Progenitor cell of endocrine pancreas (in vitro differentiated cells): ENCODE results near the gene TACR1. TPM values are rescaled to one million over a fixed set of nuclear protein-coding genes. Genes with fewer than 3 reads are reported as not detected.

Experiments used
- DNase-seq: peaks from one replicate; pipeline ENCODE4 v3.0.0; 2021; ENCODE audit warnings: low spot score; ENCODE audit not compliant: unreplicated experiment
- H3K27ac Mint-ChIP-seq: 2 replicates; pipeline ENCODE4 v1.8.0; 2021; ENCODE audit warnings: mild to moderate bottlenecking, moderate library complexity, mixed read lengths
- H3K27me3 Mint-ChIP-seq: 2 replicates; pipeline ENCODE4 v1.8.0; 2021; ENCODE audit warnings: mixed read lengths
- H3K36me3 Mint-ChIP-seq: 2 replicates; pipeline ENCODE4 v1.8.0; 2022; ENCODE audit warnings: mixed read lengths; ENCODE audit not compliant: insufficient read depth
- H3K4me1 Mint-ChIP-seq: 2 replicates; pipeline ENCODE4 v1.8.0; 2021; ENCODE audit warnings: low read depth, mixed read lengths
- H3K4me3 Mint-ChIP-seq: 2 replicates; pipeline ENCODE4 v1.8.0; 2021; ENCODE audit warnings: low read depth, mild to moderate bottlenecking, moderate library complexity, mixed read lengths
- H3K9me3 Mint-ChIP-seq: 2 replicates; pipeline ENCODE4 v1.8.0; 2021; ENCODE audit warnings: low read depth, mixed read lengths
- total RNA-seq: library from RNA; stranded (reverse); gene quantifications from 2 replicates; pipeline ENCODE4 v1.2.1, GENCODE V29; 2021
- TF ChIP-seq, protein P1 (sequence below): fragments of 200-600 bp; sonication (generic); IDR thresholded peaks from one replicate; pipeline ENCODE4 v1.5.0; 2021; ENCODE audit warnings: antibody characterized with exemption, mild to moderate bottlenecking; ENCODE audit not compliant: unreplicated experiment

Gene TACR1
- total RNA-seq, 1 donor from 2014 or later = 0.55 TPM

DNA sequence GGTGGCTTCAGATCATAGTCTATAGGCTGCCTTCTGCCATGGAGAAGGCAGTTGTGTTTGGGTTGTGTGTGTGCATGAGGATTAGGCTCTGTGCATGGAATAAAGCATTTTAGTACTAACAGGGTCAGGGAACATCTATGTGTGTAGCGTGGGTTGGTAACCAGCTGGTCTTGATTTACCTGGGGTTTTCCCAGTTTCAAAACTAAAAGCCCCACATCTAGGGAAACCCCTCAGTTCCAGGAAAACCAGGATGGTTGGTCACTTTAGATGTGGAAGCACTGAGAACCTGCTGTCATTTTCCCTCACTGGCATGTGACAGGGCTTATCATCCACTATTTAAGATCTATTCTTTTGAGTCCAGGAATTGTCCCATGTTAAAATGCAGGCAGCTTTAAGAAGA, 124.6 kb downstream of the TACR1 start:
- Mint-ChIP-seq H3K9me3 (peaks cover 7% of the 10 kb centered on the region), H3K27me3 (peaks cover 2% of the 10 kb centered on the region), H3K4me3 (no peak overlapping the region), H3K27ac (no peak overlapping the region), H3K4me1 (peaks cover 26% of the 10 kb centered on the region), H3K36me3 (peaks cover 2% of the 10 kb centered on the region)
- no peak for DNase-seq
- TF ChIP-seq, protein P1, sequence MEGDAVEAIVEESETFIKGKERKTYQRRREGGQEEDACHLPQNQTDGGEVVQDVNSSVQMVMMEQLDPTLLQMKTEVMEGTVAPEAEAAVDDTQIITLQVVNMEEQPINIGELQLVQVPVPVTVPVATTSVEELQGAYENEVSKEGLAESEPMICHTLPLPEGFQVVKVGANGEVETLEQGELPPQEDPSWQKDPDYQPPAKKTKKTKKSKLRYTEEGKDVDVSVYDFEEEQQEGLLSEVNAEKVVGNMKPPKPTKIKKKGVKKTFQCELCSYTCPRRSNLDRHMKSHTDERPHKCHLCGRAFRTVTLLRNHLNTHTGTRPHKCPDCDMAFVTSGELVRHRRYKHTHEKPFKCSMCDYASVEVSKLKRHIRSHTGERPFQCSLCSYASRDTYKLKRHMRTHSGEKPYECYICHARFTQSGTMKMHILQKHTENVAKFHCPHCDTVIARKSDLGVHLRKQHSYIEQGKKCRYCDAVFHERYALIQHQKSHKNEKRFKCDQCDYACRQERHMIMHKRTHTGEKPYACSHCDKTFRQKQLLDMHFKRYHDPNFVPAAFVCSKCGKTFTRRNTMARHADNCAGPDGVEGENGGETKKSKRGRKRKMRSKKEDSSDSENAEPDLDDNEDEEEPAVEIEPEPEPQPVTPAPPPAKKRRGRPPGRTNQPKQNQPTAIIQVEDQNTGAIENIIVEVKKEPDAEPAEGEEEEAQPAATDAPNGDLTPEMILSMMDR = no peak

DNA sequence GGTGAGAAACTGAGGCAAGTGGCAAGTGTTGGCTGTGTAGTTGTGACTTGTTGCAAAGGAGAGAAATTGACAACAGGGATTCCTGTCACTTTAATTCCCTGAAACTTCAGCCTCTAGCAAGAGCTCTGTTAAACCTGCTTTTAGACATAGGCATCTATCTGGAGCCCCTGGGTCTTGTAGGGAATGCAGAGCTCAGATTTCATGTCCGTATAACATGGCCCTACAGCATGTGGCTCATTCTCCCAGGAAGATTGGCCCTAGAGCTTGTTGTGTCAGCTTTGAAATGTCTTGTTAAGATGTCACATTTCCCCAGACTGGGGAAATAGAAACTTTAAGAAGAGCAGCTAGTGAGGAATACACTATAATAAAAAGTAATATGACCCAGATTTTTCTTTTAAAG, 125.1 kb downstream of the TACR1 start:
- H3K4me3 Mint-ChIP-seq = no peak overlapping the region
- H3K27ac Mint-ChIP-seq = no peak overlapping the region
- no peak for DNase-seq
- peaks cover 21% of the 10 kb centered on the region for H3K4me1 Mint-ChIP-seq
- peaks cover 2% of the 10 kb centered on the region for H3K27me3 Mint-ChIP-seq
- H3K9me3 Mint-ChIP-seq = peaks cover 3% of the 10 kb centered on the region
- TF ChIP-seq, protein P1 = no peak
- no peaks in the 10 kb centered on the region for H3K36me3 Mint-ChIP-seq

DNA sequence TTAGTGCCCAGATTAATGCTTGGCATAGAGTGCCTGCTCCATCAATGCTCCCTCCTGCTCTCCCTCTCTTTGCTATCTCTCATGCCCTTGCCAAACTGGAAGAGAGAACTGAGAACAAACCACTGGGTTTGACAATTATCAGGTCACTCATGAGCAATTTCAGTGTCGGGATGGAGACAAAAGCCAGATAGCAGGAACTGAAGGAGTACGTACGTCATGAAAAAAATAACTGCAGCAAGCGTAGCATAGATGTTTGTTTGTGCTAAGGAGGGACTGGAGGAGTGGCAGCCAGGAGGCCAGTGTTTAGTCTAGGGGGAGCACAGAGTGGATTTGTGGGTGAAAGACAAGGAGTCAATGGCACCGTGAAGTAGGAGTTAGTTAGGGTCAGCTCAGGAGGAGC, 127.6 kb downstream of the TACR1 start:
- H3K27me3 Mint-ChIP-seq = peaks cover 2% of the 10 kb centered on the region
- DNase-seq = no peak
- H3K4me1 Mint-ChIP-seq = peaks cover 18% of the 10 kb centered on the region
- H3K27ac Mint-ChIP-seq = no peak overlapping the region
- H3K9me3 Mint-ChIP-seq = no peaks in the 10 kb centered on the region
- TF ChIP-seq, protein P1 = no peak
- no peak overlapping the region for H3K4me3 Mint-ChIP-seq
- no peaks in the 10 kb centered on the region for H3K36me3 Mint-ChIP-seq

DNA sequence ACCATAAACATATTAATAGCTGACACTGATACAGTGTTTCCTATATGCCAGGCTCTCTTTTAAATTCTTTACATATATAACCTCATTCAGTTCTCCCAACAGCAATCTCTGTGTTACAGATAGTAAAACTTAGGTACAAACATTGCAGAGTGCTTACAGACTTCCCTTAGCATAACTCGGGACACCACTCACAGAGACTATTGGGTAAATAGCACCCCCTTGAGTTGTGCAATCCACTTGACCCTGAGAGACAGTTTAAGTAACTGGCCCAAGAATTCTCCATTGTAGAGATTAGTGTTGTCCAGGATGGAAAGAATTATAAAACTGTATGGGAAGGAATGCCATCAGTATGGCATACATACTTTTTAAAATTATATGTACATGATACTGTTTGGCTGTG, 130.8 kb downstream of the TACR1 start:
- Mint-ChIP-seq H3K4me1 (peaks cover 12% of the 10 kb centered on the region), H3K9me3 (no peaks in the 10 kb centered on the region), H3K4me3 (no peak overlapping the region), H3K27ac (no peak overlapping the region), H3K36me3 (no peaks in the 10 kb centered on the region), H3K27me3 (peaks cover 2% of the 10 kb centered on the region)
- TF ChIP-seq, protein P1 = no peak
- no peak for DNase-seq

DNA sequence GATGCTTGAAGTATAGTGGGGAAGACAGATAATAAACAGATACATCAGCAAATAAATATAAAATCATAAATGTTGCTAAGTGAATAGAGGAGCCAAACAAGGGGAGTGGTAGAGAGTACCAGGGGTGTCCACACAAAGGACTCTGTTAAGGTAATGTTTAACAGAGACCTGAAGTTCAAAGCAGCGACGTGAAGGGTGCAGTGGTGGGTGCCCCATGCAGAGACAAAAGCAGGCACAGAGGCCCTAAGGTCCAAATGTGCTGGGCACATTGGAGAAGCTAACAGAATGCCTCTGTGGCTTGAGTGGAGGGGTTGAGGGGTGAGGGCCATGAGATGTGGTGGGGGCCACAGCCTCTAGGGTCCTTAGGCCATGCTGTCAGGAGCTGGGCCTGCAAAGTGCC, 131.8 kb downstream of the TACR1 start:
- no peak overlapping the region for H3K27ac Mint-ChIP-seq
- no peak overlapping the region for H3K4me3 Mint-ChIP-seq
- DNase-seq = no peak
- H3K4me1 Mint-ChIP-seq = peaks cover 10% of the 10 kb centered on the region
- peaks cover 2% of the 10 kb centered on the region for H3K27me3 Mint-ChIP-seq
- H3K36me3 Mint-ChIP-seq = no peaks in the 10 kb centered on the region
- TF ChIP-seq, protein P1 = no peak
- no peaks in the 10 kb centered on the region for H3K9me3 Mint-ChIP-seq
